MCF 10A (cell line): ENCODE data around the gene SELENOM. TPM values are rescaled to one million over a fixed set of nuclear protein-coding genes. Genes with fewer than 3 reads are reported as not detected.
"Not testable (repeated sequence)": the region's sequence is repeated elsewhere in the genome, so short reads cannot be mapped to it uniquely, and the experiment has no call there.

ENCODE experiments used
- BruUV-seq: library from RNA; stranded (reverse); fragments of 400-500 nt; replicated peaks from 2 replicates; lab custom pipeline; 2021; lab: Mats Ljungman, UMichigan
- CTCF ChIA-PET: fragments of 300-600 bp; sonication (Branson Sonifier 250); formaldehyde crosslinking; extraction: SDS; loops from one replicate; lab custom pipeline; 2021; ENCODE audit warnings: antibody characterized with exemption, inconsistent platforms; lab: Yijun Ruan, JAX
- POLR2A ChIA-PET: fragments of 300-600, 350-650 bp; sonication (Branson Sonifier 250); formaldehyde crosslinking; extraction: SDS; loops from one replicate; lab custom pipeline; 2020; ENCODE audit warnings: antibody characterized with exemption, inconsistent platforms; lab: Yijun Ruan, JAX
- DNase-seq: peaks from one replicate; pipeline ENCODE4 v3.0.0-alpha.2; 2018; ENCODE audit not compliant: unreplicated experiment
- H3K27ac Mint-ChIP-seq: one replicate; pipeline ENCODE4 v1.8.0; 2022; ENCODE audit warnings: mild to moderate bottlenecking, low read depth, mixed read lengths; ENCODE audit not compliant: unreplicated experiment
- H3K27me3 Mint-ChIP-seq: one replicate; pipeline ENCODE4 v1.8.0; 2022; ENCODE audit warnings: mixed read lengths; ENCODE audit not compliant: insufficient read depth, unreplicated experiment
- H3K36me3 Mint-ChIP-seq: one replicate; pipeline ENCODE4 v1.8.0; 2022; ENCODE audit warnings: mild to moderate bottlenecking, moderate library complexity, mixed read lengths; ENCODE audit not compliant: insufficient read depth, unreplicated experiment
- H3K4me1 Mint-ChIP-seq: one replicate; pipeline ENCODE4 v1.8.0; 2022; ENCODE audit warnings: mixed read lengths; ENCODE audit not compliant: insufficient read depth, unreplicated experiment
- H3K4me3 Mint-ChIP-seq: one replicate; pipeline ENCODE4 v1.8.0; 2022; ENCODE audit warnings: mild to moderate bottlenecking, moderate library complexity, mixed read lengths; ENCODE audit not compliant: unreplicated experiment
- H3K9me3 Mint-ChIP-seq: one replicate; pipeline ENCODE4 v1.8.0; 2022; ENCODE audit warnings: mixed read lengths; ENCODE audit not compliant: unreplicated experiment
- intact Hi-C: fragments of 100-400 bp; cut with micrococcal nuclease; formaldehyde crosslinking; loops from 2 replicates; pipeline ENCODE4 v1.14.1; 2022
- total RNA-seq: library from RNA; stranded (reverse); gene quantifications from 2 replicates; pipeline ENCODE4 v1.2.3, GENCODE V29; 2022
- TF ChIP-seq, protein P1 (sequence below): fragments of 200-600 bp; IDR thresholded peaks from one replicate; pipeline ENCODE4 v1.8.0; 2022; ENCODE audit warnings: antibody characterized with exemption, mild to moderate bottlenecking; ENCODE audit not compliant: unreplicated experiment

Gene SELENOM
- total RNA-seq, 1 experiment from 2014 or later = 44.9 TPM

DNA sequence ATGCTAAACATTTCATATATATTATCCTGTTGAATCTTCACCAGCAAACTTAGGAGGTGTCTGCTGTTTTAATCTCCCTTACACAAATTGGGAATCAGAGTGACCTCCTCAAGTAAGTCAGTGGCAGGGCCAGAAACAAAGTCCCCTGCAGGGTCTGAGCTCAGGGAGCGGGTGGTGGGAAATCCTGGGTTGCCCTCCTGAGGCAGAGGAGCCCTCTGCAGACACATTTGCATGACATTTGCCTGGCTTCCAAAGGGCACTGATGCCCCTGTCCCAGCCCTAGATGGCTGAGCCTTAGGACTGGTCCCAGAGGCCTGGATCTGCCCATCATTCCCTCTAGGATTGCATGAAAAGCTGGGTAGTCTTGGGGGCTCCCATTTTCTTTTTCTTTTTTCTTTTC is 13.3 kb upstream of the SELENOM start:
- Mint-ChIP-seq H3K4me3 (no peak overlapping the region), H3K27ac (no peak overlapping the region), H3K36me3 (no peaks in the 10 kb centered on the region), H3K27me3 (no peaks in the 10 kb centered on the region), H3K4me1 (peaks cover 5% of the 10 kb centered on the region), H3K9me3 (no peaks in the 10 kb centered on the region)
- intact Hi-C loops = no loop called here
- TF ChIP-seq, protein P1, sequence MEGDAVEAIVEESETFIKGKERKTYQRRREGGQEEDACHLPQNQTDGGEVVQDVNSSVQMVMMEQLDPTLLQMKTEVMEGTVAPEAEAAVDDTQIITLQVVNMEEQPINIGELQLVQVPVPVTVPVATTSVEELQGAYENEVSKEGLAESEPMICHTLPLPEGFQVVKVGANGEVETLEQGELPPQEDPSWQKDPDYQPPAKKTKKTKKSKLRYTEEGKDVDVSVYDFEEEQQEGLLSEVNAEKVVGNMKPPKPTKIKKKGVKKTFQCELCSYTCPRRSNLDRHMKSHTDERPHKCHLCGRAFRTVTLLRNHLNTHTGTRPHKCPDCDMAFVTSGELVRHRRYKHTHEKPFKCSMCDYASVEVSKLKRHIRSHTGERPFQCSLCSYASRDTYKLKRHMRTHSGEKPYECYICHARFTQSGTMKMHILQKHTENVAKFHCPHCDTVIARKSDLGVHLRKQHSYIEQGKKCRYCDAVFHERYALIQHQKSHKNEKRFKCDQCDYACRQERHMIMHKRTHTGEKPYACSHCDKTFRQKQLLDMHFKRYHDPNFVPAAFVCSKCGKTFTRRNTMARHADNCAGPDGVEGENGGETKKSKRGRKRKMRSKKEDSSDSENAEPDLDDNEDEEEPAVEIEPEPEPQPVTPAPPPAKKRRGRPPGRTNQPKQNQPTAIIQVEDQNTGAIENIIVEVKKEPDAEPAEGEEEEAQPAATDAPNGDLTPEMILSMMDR = no peak
- ChIA-PET POLR2A (no interaction called here), CTCF (no interaction called here)
- BruUV-seq = no TSS peak
- no peak for DNase-seq

GRCh38 chr22:31120230-31120629 is 12.9 kb upstream of the SELENOM start:
- DNase-seq = no peak
- no peaks in the 10 kb centered on the region for H3K9me3 Mint-ChIP-seq
- H3K36me3 Mint-ChIP-seq = no peaks in the 10 kb centered on the region
- no peak overlapping the region for H3K27ac Mint-ChIP-seq
- H3K4me3 Mint-ChIP-seq = no peak overlapping the region
- H3K4me1 Mint-ChIP-seq = peaks cover 5% of the 10 kb centered on the region
- ChIA-PET POLR2A (interaction anchor here (0.7 kb wide), 1 partner anchor 13 kb away, joined by 3 read pairs; the partner anchor contains the start of gene SELENOM), CTCF (no interaction called here)
- intact Hi-C loops = no loop called here
- TF ChIP-seq, protein P1 = no peak
- no peaks in the 10 kb centered on the region for H3K27me3 Mint-ChIP-seq
- no TSS peak for BruUV-seq

DNA sequence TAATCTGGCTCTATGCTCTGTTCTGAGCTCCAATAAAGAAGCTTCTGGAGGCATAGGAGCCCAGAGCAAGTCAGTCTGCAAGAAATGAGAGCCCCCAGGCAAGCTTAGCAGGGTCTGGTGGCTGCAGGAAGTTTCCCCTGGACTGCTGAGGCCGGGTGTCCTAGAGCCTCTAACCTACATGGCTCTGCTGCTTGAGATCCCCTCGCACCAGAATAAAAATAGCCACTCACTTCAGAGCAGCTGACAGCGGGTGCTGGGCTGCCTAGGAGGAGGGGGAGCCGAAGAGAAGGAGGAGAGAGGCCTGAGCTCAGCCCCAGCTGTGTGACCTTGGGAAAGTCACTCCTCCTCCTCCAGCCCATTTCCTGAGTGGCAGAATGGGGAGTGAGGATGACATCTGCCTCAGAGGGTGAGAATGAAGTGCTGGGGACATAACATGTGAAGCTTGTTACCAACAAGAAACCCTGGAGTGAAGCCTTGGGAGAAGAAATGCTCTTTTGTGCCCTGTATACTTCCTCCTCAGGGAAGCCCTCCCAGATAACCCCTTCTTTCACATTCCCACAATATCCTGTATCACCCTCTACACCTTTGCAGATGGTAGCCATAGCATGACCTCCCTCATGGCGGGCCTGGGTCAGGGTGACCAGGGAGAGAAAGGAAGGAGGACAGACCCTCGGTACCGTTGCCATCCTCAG is 11.8 kb upstream of the SELENOM start:
- TF ChIP-seq, protein P1 = no peak
- intact Hi-C loops = no loop called here
- H3K4me3 Mint-ChIP-seq = no peak overlapping the region
- POLR2A ChIA-PET = interaction anchor here (0.7 kb wide), 1 partner anchor 12 kb away, joined by 3 read pairs; the partner anchor contains the start of gene SELENOM
- H3K27me3 Mint-ChIP-seq = no peaks in the 10 kb centered on the region
- CTCF ChIA-PET = interaction anchor here (1.5 kb wide), 1 partner anchor 11 kb away, joined by 6 read pairs; no protein-coding TSS in a partner anchor
- H3K9me3 Mint-ChIP-seq = no peaks in the 10 kb centered on the region
- H3K4me1 Mint-ChIP-seq = peaks cover 5% of the 10 kb centered on the region
- no peaks in the 10 kb centered on the region for H3K36me3 Mint-ChIP-seq
- BruUV-seq = no TSS peak
- no peak for DNase-seq
- H3K27ac Mint-ChIP-seq = no peak overlapping the region

GRCh38 chr22:31118046-31118820 is 10.9 kb upstream of the SELENOM start:
- TF ChIP-seq, protein P1 = no peak
- H3K27ac Mint-ChIP-seq = no peak overlapping the region
- no peaks in the 10 kb centered on the region for H3K36me3 Mint-ChIP-seq
- BruUV-seq = no TSS peak
- intact Hi-C loops = no loop called here
- H3K4me1 Mint-ChIP-seq = peaks cover 5% of the 10 kb centered on the region
- no peak overlapping the region for H3K4me3 Mint-ChIP-seq
- no peaks in the 10 kb centered on the region for H3K27me3 Mint-ChIP-seq
- H3K9me3 Mint-ChIP-seq = no peaks in the 10 kb centered on the region
- POLR2A ChIA-PET = no interaction called here
- no peak for DNase-seq
- CTCF ChIA-PET = interaction anchor here (0.7 to 2.7 kb wide), 4 partner anchors 10 to 30 kb away, joined by 3 to 19 read pairs (median 4); partner anchors contain the start of gene SELENOM

DNA sequence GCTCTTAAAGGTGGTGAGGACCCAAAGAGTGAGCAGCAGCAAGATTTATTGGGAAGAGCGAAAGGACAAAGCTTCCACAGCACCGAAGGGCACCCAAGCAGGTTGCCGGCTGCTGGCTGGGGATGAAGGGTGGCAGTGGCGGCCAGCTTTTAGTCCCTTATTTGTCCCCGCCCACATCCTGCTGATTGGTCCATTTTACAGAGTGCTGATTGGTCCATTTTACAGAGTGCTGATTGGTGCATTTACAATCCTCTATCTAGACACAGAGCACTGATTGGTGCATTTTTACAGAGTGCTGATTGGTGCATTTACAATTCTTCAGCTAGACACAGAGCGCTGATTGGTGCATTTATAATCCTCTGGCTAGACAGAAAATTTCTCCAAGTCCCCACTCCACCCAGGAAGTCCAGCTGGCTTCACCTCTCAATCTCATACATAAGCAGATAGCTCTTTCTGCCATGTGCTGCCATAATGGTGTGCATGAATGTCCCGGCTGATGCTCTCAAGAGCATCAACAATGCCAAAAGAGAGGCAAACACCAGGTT is 5.3 kb upstream of the SELENOM start:
- BruUV-seq, H3K27ac Mint-ChIP-seq, H3K27me3 Mint-ChIP-seq, intact Hi-C loops, H3K4me1 Mint-ChIP-seq, H3K4me3 Mint-ChIP-seq, H3K36me3 Mint-ChIP-seq, H3K9me3 Mint-ChIP-seq, DNase-seq: not testable (repeated sequence)
- POLR2A ChIA-PET = interaction anchor here (0.7 kb wide), 1 partner anchor 136 kb away, joined by 4 read pairs; no protein-coding TSS in a partner anchor
- CTCF ChIA-PET = interaction anchor here (0.6 to 1.2 kb wide), 2 partner anchors 37 to 429 kb away, joined by 3 to 6 read pairs; no protein-coding TSS in a partner anchor
